ENCODE results near the gene BEND7. TPM values are rescaled to one million over a fixed set of nuclear protein-coding genes. Genes with fewer than 3 reads are reported as not detected.

Gene BEND7
- total and polyA plus RNA-seq, 2 of the 4 experiments (the other 2 are of a cell fraction) = 2.3 to 3.5 TPM

DNA sequence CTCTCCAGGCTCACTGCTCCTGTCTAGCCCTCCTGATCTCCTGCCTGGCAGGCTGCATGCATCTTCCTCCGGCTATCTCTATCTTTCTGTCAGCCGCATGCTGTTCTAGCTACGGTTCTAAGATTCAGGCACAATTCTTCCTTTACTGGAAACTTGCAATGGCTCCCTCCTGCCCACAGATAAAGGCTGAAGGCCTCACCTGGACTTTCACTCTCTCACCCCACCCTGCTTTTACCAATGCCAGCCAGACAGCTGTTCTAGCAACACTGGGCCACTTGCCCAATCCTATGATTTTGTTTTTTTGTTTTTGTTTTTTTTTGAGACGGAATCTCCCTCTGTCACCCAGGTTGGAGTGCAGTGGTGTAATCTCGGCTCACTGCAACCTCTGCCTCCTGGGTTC, 38.3 kb downstream of the BEND7 start:
- BruUV-seq (replicated peaks) = no TSS peak
- Histone ChIP-seq H3K18ac (ENCODE audit: low read depth, low read length) (no peak overlapping the region), H4K5ac (ENCODE audit: low read depth, low read length) (no peak overlapping the region), H3K4ac (ENCODE audit: low read depth, low read length) (no peak overlapping the region), H2AK5ac (ENCODE audit: low read depth, low read length) (no peak overlapping the region), H2BK20ac (ENCODE audit: low read depth, low read length) (no peak overlapping the region), H4K20me1 (ENCODE audit: insufficient read depth, low read length) (no peaks in the 10 kb centered on the region), H2BK5ac (ENCODE audit: low read depth, low read length, poor library complexity, severe bottlenecking) (no peak overlapping the region), H2AFZ (replicated peaks; ENCODE audit: low read length, poor library complexity) (peak overlapping the region; percentile 14), H4K91ac (ENCODE audit: insufficient read depth, low read depth, low read length) (no peak overlapping the region), H3K56ac (ENCODE audit: extremely low read depth, insufficient read depth, low read length) (no peak overlapping the region), H3K27me3 (ENCODE audit: control insufficient read depth, insufficient read depth, low read length) (no peaks in the 10 kb centered on the region), H3K23ac (ENCODE audit: low read depth, low read length) (no peak overlapping the region), H3K9me1 (ENCODE audit: insufficient read depth, low read length) (no peaks in the 10 kb centered on the region), H3K9me3 (ENCODE audit: control insufficient read depth, insufficient read depth, low read length) (no peaks in the 10 kb centered on the region), H3K79me1 (ENCODE audit: low read depth in 1 of 2, low read length in 2 of 2) (no peaks in the 10 kb centered on the region), H2AK9ac (replicated peaks; ENCODE audit: low read depth, low read length, poor library complexity) (no peak overlapping the region), H2BK15ac (ENCODE audit: low read depth, low read length) (no peak overlapping the region), H3K14ac (replicated peaks; ENCODE audit: low read depth, low read length) (no peak overlapping the region), H4K8ac (ENCODE audit: low read depth in 2 of 2, low read length in 2 of 2) (no peak overlapping the region), H3K4me1 (ENCODE audit: control insufficient read depth, insufficient read depth, low read length) (no peaks in the 10 kb centered on the region), H2BK120ac (ENCODE audit: low read depth, low read length) (no peak overlapping the region), H3K36me3 (ENCODE audit: control insufficient read depth, insufficient read depth, low read length) (0 out of 2 replicates have a peak, but pooled peaks cover 2% of the 10 kb centered on the region), H3K27ac (ENCODE audit: insufficient read depth, low read length) (no peak overlapping the region), H3K4me3 (ENCODE audit: insufficient read depth, low read depth, low read length) (no peak overlapping the region), H3K9ac (ENCODE audit: low read depth, low read length) (no peak overlapping the region), H3K4me2 (ENCODE audit: low read depth, low read length) (no peak overlapping the region)
- ChIA-PET CTCF (no interaction called here), POLR2A (ENCODE audit: unreplicated experiment) (no interaction called here)
- 93% methylated on average over 2 of the region's 5 CpGs; no CpG with 5 or more reads in 1 of the 2 experiments for WGBS, 2 experiments (ENCODE audit: extremely low coverage in 2 of 2, insufficient read length in 1 of 2)
- in situ Hi-C loops (cut with MboI; ENCODE audit: low sequenced_read_pairs) (no loop called here), intact Hi-C loops (cut with micrococcal nuclease) (no loop called here), dilution Hi-C loops (cut with HindIII; ENCODE audit: low sequenced_read_pairs, unreplicated experiment) (no loop called here)
- no peak for ATAC-seq (ENCODE audit: low read depth)
- no peak for DNase-seq
- TF ChIP-seq CEBPB (IDR thresholded peaks at IDR 0.05; ENCODE audit: low read depth, low read length) (no peak), MXI1 (IDR thresholded peaks at IDR 0.05; ENCODE audit: borderline replicate concordance, low read depth, low read length) (no peak), CTCF (conservative IDR thresholded peaks at IDR 0.05; ENCODE audit: low read depth, low read length) (no peak), NFE2L2 (IDR thresholded peaks at IDR 0.05; ENCODE audit: low read depth, low read length) (no peak), RFX5 (IDR thresholded peaks at IDR 0.05; ENCODE audit: low read depth, low read length) (no peak), RCOR1 (IDR thresholded peaks at IDR 0.05; ENCODE audit: insufficient replicate concordance, low read length) (no peak), CHD1 (IDR thresholded peaks at IDR 0.05; ENCODE audit: low read depth, low read length) (no peak), POLR2A (IDR thresholded peaks at IDR 0.05; ENCODE audit: low read depth, low read length) (no peak), SMC3 (IDR thresholded peaks at IDR 0.05; ENCODE audit: low read depth, low read length) (no peak), BHLHE40 (IDR thresholded peaks at IDR 0.05; ENCODE audit: low read depth, low read length) (no peak), FOS (IDR thresholded peaks at IDR 0.05; ENCODE audit: low read depth, low read length) (no peak), MAFK (IDR thresholded peaks at IDR 0.05; ENCODE audit: low read depth, low read length) (no peak), MAZ (IDR thresholded peaks at IDR 0.05; ENCODE audit: borderline replicate concordance, low read depth, low read length) (no peak), RAD21 (IDR thresholded peaks at IDR 0.05; ENCODE audit: low read length) (no peak), USF2 (IDR thresholded peaks at IDR 0.05; ENCODE audit: low read depth, low read length) (no peak)
- TF ChIP-seq, protein P1, sequence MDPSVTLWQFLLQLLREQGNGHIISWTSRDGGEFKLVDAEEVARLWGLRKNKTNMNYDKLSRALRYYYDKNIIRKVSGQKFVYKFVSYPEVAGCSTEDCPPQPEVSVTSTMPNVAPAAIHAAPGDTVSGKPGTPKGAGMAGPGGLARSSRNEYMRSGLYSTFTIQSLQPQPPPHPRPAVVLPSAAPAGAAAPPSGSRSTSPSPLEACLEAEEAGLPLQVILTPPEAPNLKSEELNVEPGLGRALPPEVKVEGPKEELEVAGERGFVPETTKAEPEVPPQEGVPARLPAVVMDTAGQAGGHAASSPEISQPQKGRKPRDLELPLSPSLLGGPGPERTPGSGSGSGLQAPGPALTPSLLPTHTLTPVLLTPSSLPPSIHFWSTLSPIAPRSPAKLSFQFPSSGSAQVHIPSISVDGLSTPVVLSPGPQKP (IDR thresholded peaks at IDR 0.05; ENCODE audit: borderline replicate concordance, low read depth, low read length) = no peak

Measured in IMR-90 (cell line).